NCI-H187 treated with DMSO at 0.1 percent for 48 hours (cell line): ENCODE results near the gene KRTAP10-5.
"Not testable (repeated sequence)": the region's sequence is repeated elsewhere in the genome, so short reads cannot be mapped to it uniquely, and the experiment has no call there.

Experiments used
- DNase-seq: peaks from one replicate; lab custom pipeline; 2025; lab: John Stamatoyannopoulos, UW

Gene KRTAP10-5

GRCh38 chr21:44590897-44591800 is 10.7 kb upstream of the KRTAP10-5 start:
- not testable (repeated sequence) for DNase-seq

DNA sequence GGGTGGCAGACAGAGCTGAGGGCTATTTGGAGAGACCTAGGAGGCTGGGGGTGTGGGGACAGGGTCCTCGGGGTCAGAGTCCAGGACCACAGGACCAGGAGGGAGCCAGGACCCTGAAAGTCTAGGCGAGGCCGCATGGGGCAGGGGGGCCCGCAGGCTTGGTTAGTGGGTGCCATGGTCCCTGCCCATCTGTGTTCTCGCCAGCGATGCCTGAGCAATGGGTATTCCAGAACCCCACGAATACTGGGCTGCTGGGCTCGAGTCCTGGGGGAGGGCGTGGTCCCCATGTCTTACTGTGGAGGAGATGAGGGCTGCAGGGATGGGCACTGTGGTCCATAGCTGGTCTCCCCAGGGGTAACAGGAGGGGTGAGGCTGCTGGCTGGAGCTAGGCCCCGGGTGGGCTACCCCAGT is 9.9 kb upstream of the KRTAP10-5 start:
- no peak for DNase-seq

DNA sequence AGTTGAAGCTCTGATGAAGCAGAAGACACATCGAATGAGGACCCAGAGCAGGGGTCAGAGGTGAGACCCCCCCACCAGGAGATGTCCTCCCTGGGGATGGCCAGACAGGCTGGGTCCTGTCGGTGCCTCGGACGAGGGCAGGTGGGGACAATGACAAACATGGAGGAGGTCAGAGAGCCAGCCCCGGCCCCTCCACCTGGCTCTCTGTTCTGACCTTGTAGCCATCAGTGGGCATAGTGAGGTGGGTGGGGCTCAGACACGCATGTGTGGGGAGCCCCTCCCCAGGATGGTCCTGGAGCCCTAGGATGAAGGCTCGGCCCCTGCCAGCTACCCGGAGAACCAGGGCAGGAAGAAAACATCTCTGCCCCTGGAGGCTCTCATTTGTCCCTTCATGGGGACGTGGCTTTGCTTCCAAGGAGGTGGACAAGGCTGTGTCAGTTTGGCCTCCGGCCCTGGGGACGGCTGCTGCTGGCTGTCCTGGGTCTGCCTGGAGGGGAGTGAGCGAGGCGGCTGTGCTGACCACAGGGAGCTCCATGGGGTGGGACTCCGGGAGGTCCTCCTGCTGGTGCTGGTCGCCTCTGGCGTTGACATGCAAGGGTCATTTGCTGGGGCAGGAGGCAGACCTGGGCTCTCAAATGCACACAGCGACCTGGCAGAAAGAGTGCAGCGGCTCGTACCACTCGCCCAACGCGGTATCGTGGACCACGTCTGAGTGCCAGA is 9.3 kb upstream of the KRTAP10-5 start:
- no peak for DNase-seq

DNA sequence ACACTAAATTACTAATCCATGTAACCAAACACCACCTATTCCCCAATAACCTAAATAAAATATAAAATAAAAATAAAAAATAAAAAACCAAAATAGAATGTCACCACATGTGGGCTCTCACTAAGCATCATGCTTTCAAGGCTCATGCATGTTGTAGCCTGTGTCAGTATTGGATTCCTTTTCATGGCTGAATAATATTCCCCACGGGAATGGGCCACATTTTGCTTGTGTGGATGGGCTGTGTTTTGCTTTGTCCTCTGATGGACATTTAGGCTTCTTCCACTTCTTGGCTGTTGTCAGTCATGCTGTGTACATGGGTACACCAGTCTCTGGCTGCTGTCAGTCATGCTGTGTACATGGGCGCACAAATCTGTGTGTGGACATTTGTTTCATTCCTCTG is 8.7 kb upstream of the KRTAP10-5 start:
- DNase-seq = no peak

DNA sequence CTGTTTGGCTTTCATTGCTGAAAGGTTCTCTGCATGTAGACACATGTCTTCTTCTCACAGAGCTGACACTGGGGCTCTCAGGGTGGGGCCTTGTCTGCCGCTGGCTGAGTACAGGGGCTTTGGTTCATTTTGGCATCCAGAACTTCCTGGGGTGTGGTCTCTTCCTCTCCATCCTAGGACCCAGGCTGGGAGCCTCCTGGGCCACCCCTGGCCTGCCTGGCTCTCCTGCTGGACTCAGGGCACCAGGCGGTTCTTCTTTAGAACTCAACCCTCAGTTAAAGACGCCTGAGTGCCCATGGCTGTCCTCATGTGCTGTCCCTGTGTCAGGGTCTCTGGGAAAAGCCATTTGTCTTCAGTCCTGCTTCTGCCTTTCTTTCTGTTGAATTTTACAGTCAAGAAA is 5.5 kb upstream of the KRTAP10-5 start:
- DNase-seq = no peak

DNA sequence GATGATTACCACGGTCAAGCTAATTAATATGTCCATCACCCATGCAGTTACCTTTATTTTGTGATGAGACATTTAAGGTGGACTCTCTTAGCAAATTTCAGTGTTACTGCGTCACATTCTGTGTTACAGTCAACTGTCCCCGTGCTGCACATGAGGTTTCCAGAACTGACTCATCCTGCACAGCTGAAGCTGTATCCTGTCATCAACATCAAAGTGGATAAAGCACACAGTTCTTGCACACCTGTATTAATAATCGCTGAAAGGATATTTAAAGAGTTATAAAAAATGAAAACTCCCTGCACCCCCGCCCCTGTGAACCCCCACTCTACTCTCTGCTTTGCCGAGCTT is 3.4 kb upstream of the KRTAP10-5 start:
- DNase-seq = no peak

- no peak for DNase-seq
Measured at GRCh38 chr21:44583089-44583799, 2.8 kb upstream of the KRTAP10-5 start.

DNA sequence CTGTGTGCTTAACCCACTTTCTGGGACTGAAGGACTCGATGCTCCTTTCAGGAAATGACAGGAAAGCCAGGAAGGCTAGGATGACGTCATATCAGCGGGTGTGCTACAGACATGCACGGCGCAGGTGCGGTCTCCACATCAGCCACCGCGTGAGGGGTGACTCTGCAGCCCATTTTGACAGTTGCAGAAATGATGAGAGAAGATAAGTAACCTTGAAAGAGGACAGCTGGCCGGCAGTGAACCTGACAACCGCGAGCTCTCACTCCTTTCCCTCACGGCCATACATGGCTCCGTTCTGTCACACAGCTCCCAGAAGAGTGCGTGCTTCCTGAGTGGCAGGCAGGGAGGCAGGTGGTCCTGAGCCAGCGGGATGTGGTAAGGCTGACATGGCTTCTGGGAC is 1.7 kb upstream of the KRTAP10-5 start:
- DNase-seq = no peak

DNA sequence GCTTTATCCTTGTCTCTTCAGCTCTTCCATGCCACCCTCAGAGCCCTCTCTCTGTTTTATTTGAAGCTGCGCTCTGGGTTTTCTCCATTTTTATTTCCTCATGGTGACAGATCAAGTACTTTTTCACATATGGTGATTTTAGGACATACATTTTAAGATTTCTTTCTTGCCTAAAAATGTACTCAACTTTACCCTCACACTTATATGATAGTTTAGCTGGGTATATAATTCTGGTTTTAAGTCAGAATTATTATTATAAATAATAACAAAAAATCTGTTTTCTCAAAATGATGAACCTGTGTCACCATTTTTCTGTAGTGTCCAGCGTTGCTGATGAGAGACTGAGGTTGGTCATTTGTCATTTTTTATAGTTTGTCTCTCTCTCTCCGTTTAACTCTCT is 754 bp upstream of the KRTAP10-5 start:
- DNase-seq = no peak

GRCh38 chr21:44579833-44580144 is 615 bp downstream of the KRTAP10-5 start:
- no peak for DNase-seq

DNA sequence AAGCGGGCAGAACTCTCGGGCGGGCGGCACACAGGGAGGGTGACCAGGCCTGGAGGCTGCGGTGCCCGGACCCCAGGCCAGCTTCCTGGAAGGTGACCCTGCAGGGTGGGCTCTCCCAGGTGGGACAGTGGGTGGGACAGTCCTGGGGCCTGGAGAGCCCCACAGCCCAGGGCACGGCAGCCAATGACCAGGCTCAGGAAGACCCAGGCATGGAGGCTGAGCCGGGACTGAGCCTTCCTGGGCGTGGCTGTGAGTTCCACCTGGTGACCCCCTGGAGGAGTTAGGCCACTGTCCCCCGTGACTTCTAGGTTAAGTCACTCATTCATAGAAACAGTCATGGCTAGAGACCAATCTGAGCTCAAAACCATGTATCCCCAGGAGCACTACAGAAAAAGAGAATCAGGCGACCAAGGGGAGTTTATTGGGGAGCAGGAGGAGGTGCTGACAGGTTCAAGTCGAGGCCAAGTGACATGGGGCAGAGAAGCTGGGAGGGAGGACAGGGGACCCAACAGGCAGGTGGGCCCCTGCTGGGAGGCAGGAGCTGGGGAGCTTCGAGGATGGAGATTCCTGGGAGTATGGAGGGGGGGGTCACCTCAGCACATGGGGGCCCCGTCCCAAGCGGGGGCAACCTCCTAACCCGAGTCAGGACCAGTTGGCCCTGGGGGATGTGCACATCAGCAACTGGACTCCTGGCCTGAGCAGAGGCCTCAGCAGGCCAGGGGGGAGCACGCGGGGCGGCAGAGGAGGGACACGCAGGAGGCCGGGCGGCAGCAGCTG is 1.2 kb downstream of the KRTAP10-5 start:
- DNase-seq = no peak

DNA sequence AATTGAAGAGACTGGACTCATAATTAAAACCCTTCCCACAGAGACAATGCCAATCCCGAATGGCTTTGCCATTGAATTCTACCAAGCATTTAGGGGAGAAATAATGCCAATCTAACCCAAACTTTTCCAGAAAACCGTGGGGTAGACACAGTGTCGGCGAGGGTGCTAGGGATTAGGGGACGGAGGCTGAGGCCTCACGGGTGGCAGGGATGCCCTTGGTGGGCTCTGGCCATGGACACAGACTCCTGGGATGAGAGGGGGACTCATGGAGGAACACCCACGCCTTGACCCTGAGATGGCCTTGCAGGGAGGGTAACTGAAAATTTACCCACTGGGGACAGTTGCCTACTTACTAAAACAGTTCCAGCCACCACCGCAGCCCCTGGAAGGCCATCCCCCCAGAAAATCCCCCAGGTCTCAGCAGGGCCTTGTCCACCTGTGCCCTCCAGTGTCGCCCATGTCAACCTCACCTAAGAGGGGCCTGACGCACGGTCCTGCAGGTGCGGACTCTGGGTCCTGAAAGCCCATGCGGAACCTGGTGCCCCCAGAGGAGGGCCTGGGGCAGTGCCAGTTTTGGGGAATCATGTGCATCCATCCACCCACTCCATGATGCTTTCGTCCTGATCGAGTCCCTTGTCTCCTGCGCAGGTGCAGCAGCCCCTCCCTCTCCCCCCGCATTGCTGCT is 1.9 kb downstream of the KRTAP10-5 start:
- DNase-seq = no peak

DNA sequence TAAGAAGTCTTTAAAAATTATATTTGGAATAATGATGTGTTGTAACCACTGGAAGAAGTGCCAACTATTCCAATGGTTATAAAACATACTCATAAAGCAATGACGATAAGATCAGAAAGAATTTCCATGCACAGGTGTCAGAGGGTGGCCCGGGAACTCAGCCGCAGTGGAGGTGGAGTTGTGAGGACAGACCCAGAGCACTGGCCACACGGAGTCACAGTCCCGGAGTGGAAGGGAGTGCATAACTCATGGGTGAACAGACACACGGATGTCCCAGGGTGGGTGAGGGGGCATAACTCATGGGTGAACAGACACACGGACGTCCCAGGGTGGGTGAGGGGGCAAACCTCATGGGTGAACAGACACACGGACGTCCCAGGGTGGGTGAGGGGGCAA is 4.4 kb downstream of the KRTAP10-5 start:
- DNase-seq = no peak

DNA sequence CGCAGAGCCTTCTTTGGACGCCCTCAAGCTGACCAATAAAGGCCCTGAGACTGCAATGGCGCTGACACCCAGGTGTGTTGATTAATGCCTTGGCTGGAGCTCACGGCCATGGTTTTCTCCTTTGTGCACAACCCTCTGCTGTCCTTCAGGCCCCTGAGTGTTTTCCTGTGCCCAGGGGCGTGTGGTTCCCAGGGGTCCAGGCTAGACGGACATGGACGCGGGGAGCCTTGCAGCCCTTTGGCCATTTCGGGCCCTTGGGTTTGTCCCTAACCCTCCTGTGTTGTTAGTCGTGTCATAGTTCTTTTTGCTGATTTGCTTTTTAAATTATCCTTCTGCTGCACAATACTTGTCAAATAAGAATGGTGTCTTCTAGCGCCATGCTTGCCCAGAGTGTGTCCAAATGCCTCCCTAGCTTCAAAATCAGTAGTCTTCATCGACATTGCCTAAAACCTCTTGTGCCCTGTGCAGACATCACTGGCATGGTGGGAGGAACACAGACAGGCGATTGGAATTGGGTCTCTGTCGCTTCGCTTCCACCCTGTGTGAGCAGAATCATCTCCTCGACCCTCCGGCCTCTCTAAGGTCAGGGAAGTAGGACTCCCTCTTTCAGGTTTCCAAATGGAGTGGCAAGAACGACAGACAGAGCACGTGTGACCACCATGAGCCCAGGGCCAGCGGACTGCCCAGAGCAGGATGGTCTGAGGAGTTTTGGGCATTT is 4.9 kb downstream of the KRTAP10-5 start:
- no peak for DNase-seq

GRCh38 chr21:44574457-44575306 is 5.7 kb downstream of the KRTAP10-5 start:
- no peak for DNase-seq

DNA sequence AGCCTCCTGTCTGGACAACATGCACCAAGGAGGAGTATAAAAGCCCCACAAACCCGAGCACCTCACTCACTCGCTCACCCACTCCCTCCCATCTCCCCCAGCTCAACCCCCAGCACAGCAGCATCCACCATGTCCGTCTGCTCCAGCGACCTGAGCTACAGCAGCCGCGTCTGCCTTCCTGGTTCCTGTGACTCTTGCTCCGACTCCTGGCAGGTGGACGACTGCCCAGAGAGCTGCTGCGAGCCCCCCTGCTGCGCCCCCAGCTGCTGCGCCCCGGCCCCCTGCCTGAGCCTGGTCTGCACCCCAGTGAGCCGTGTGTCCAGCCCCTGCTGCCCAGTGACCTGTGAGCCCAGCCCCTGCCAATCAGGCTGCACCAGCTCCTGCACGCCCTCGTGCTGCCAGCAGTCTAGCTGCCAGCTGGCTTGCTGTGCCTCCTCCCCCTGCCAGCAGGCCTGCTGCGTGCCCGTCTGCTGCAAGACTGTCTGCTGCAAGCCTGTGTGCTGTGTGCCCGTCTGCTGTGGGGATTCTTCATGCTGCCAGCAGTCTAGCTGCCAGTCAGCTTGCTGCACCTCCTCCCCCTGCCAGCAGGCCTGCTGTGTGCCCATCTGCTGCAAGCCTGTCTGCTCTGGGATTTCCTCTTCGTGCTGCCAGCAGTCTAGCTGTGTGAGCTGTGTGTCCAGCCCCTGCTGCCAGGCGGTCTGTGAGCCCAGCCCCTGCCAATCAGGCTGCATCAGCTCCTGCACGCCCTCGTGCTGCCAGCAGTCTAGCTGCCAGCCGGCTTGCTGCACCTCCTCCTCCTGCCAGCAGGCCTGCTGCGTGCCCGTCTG is 6.6 kb downstream of the KRTAP10-5 start, which contains the start of gene KRTAP10-4:
Gene KRTAP10-4 (plus strand): TSS at position 100 of the 827 bp plus-strand sequence. CDS start 30 bp downstream, at position 130.
- not testable (repeated sequence) for DNase-seq

- DNase-seq = no peak
Measured at GRCh38 chr21:44572959-44573583, 7.3 kb downstream of the KRTAP10-5 start.
